Tibial nerve (tissue), 3 donors: ENCODE results near the gene FBXO44.

Source experiments
- CTCF ChIP-seq, 5 experiments: fragments of 200-600 bp in 3 of 5; fragments of 450-650 bp in 2 of 5; sonication (generic) in 3 of 5; IDR thresholded peaks; one replicate each; pipeline ENCODE4 v1.5.1; 2016 to 2019; ENCODE audit warnings: antibody characterized with exemption in 5 of 5, mild to moderate bottlenecking in 3 of 5, moderate library complexity in 2 of 5
- POLR2A ChIP-seq, 2 donors: fragments of 450-650 bp; IDR thresholded peaks; one replicate each; pipeline ENCODE4 v1.6.1; 2017; ENCODE audit warnings: antibody characterized with exemption in 2 of 2, mild to moderate bottlenecking in 2 of 2, moderate library complexity in 2 of 2

DNA sequence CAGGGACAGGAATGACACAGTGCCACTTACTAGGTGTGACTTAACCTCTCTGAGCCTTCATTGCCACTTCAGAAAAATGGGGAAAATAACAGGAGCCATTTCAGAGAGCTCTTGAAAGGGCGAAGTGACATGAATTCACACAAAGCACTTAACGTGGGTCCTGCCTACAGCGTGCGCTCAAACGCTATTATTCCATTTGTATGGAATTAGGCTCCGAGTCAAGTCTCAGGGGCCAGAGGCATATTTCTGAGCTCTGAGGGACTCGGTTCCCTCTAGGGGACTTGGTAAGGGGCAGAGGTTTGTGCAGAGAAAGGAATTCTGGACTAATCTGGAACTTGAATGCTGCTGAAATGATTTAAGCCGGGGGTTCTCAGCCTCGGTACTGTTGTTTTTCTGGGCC, 50.9 kb downstream of the FBXO44 start:
- TF ChIP-seq CTCF (IDR thresholded peaks at IDR 0.05): no peak
- TF ChIP-seq POLR2A (IDR thresholded peaks at IDR 0.05): no peak
